GM12878 (cell line): ENCODE results near the gene CELF6. TPM values are rescaled to one million over a fixed set of nuclear protein-coding genes. Genes with fewer than 3 reads are reported as not detected.

ENCODE experiments used
- CHD4 ChIP-seq: fragments of 200-600 bp; sonication (generic); IDR thresholded peaks from 2 replicates; pipeline ENCODE4 v1.6.1; 2016; ENCODE audit warnings: mild to moderate bottlenecking
- HSF1 ChIP-seq: fragments of 150-350 bp; IDR thresholded peaks from 2 replicates; pipeline ENCODE4 v1.6.1; 2014; ENCODE audit warnings: mild to moderate bottlenecking, low read depth, low read length
- PKNOX1 ChIP-seq: fragments of 450-650 bp; IDR thresholded peaks from 2 replicates; pipeline ENCODE4 v1.6.1; 2016; ENCODE audit warnings: mild to moderate bottlenecking
- REST ChIP-seq: IDR thresholded peaks from 2 replicates; pipeline ENCODE4 v1.6.1; 2012; ENCODE audit warnings: mild to moderate bottlenecking, low read depth, low read length
- SMAD5 ChIP-seq: IDR thresholded peaks from 2 replicates; pipeline ENCODE4 v1.6.1; 2016; ENCODE audit warnings: antibody characterized with exemption, low read depth
- SUPT20H ChIP-seq: IDR thresholded peaks from 2 replicates; pipeline ENCODE4 v1.6.1; 2011; ENCODE audit warnings: low read depth, mild to moderate bottlenecking, low read length, moderate library complexity, borderline replicate concordance; ENCODE audit not compliant: control insufficient read depth
- SUZ12 ChIP-seq: fragments of 200-600 bp; sonication (generic); IDR thresholded peaks from one replicate; pipeline ENCODE4 v1.6.1; 2018; ENCODE audit warnings: antibody characterized with exemption, mild to moderate bottlenecking; ENCODE audit not compliant: unreplicated experiment
- ZNF622 ChIP-seq: fragments of 450-650 bp; IDR thresholded peaks from 2 replicates; pipeline ENCODE4 v1.6.1; 2017; ENCODE audit warnings: mild to moderate bottlenecking, inconsistent platforms
- polyA plus RNA-seq, 11 experiments: library from polyadenylated mRNA; depleted of rRNA in 4 of 11; unstranded in 6 of 11; stranded (reverse) in 5 of 11; fragments of >200 nt; fragmentation: Nextera tagmentation in 4 of 11; fragmentation: Illumina TruSeq in 1 of 11; extraction: Ambion mirVana in 4 of 11; extraction: Trizol in 1 of 11; gene quantifications; 1 replicate in 1 of 11; 2 replicates in 10 of 11; pipeline versions ENCODE4 v1.2.1 to v1.2.3, GENCODE V29; 2011 to 2016; ENCODE audit warnings: inconsistent platforms in 2 of 11, missing spikeins in 2 of 11, low read depth in 1 of 11
- total RNA-seq, 4 experiments: library from RNA; depleted of rRNA in 3 of 4; stranded (reverse); fragments of >200 nt in 3 of 4; fragmentation: Illumina TruSeq in 1 of 4; extraction: Trizol in 1 of 4; gene quantifications; 2 replicates each; pipeline versions ENCODE4 v1.2.1 to v1.2.3, GENCODE V29; 2013 to 2021

The CELF6 gene
- total and polyA plus RNA-seq, 10 of the 15 experiments (the other 5 are each of a cell fraction or from before 2014, with no cell fraction given), result 0.06 to 0.54 (median 0.23) TPM; not detected in 1

- TF ChIP-seq REST (no peak), PKNOX1 (no peak), CHD4 (no peak), SUPT20H (no peak), SUZ12 (no peak), HSF1 (no peak), SMAD5 (no peak), ZNF622 (no peak)
- TF ChIP-seq, all 136 proteins: peak for 0
Measured at GRCh38 chr15:72315706-72316370, 4.1 kb downstream of the CELF6 start (continued).
